Kidney capillary endothelial cell (primary cell): ENCODE measurements around the gene PHF14.

Experiments used
- DNase-seq: peaks from one replicate; pipeline ENCODE4 v3.0.0-alpha.2; 2018; ENCODE audit warnings: low spot score

Gene PHF14

GRCh38 chr7:11175887-11176286, 202.2 kb downstream of the PHF14 start:
- no peak for DNase-seq

- DNase-seq, result no peak
Measured at GRCh38 chr7:11176985-11177555, 203.4 kb downstream of the PHF14 start.

- no peak for DNase-seq
Measured at GRCh38 chr7:11177793-11178192, 204.1 kb downstream of the PHF14 start.

GRCh38 chr7:11181590-11181989, 207.9 kb downstream of the PHF14 start:
- no peak for DNase-seq

GRCh38 chr7:11182736-11183135, 209.1 kb downstream of the PHF14 start:
- no peak for DNase-seq

GRCh38 chr7:11185179-11185815, 211.6 kb downstream of the PHF14 start:
- DNase-seq, result no peak

GRCh38 chr7:11188529-11189310, 215.0 kb downstream of the PHF14 start:
- DNase-seq, result no peak

GRCh38 chr7:11191081-11191480, 217.4 kb downstream of the PHF14 start:
- no peak for DNase-seq

- DNase-seq, result no peak
Measured at GRCh38 chr7:11191574-11192220, 218.0 kb downstream of the PHF14 start.

GRCh38 chr7:11192506-11192905, 218.8 kb downstream of the PHF14 start:
- no peak for DNase-seq

- DNase-seq, result no peak
Measured at GRCh38 chr7:11193131-11193867, 219.6 kb downstream of the PHF14 start.

GRCh38 chr7:11193888-11194287, 220.2 kb downstream of the PHF14 start:
- DNase-seq, result no peak

- DNase-seq, result no peak
Measured at GRCh38 chr7:11194492-11194891, 220.8 kb downstream of the PHF14 start.

- no peak for DNase-seq
Measured at GRCh38 chr7:11195502-11195901, 221.8 kb downstream of the PHF14 start.

- no peak for DNase-seq
Measured at GRCh38 chr7:11196143-11196542, 222.5 kb downstream of the PHF14 start.

- DNase-seq, result no peak
Measured at GRCh38 chr7:11203224-11203623, 229.6 kb downstream of the PHF14 start.

GRCh38 chr7:11203683-11204082, 230.0 kb downstream of the PHF14 start:
- DNase-seq, result no peak

GRCh38 chr7:11206177-11206899, 232.7 kb downstream of the PHF14 start:
- peak; percentile 36 for DNase-seq

- DNase-seq, result no peak
Measured at GRCh38 chr7:11207565-11207964, 233.9 kb downstream of the PHF14 start.

- no peak for DNase-seq
Measured at GRCh38 chr7:11208883-11209465, 235.3 kb downstream of the PHF14 start.

GRCh38 chr7:11210374-11210773, 236.7 kb downstream of the PHF14 start:
- DNase-seq, result no peak
